ENCODE data around the gene GSTO2. TPM values are rescaled to one million over a fixed set of nuclear protein-coding genes. Genes with fewer than 3 reads are reported as not detected.

Gene GSTO2
- total and polyA plus RNA-seq, 2 donors (not counting 1 experiment from before 2014, with no cell fraction given) = 2.9 to 3.1 TPM

DNA sequence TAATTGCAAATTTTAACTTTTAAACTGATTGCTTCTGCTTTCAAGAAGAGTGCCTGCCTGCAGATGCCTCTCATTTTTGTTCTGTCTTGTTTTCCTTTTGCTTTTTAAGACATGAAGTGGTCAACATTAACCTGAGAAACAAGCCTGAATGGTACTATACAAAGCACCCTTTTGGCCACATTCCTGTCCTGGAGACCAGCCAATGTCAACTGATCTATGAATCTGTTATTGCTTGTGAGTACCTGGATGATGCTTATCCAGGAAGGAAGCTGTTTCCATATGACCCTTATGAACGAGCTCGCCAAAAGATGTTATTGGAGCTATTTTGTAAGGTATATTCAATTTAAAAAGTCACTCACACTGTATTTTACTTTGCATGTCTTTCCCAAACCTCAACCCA is 8.8 kb downstream of the GSTO2 start:
- no peaks in the 10 kb centered on the region for H3K79me2 ChIP-seq (ENCODE audit: control insufficient read depth, insufficient read depth, low read length)
- H3K4me2 ChIP-seq (ENCODE audit: extremely low read depth, insufficient read depth, low read length) = no peak overlapping the region
- no peaks in the 10 kb centered on the region for H3K36me3 ChIP-seq (ENCODE audit: control insufficient read depth, insufficient read depth, low read length)
- no peak overlapping the region for H2AFZ ChIP-seq (ENCODE audit: low read length)
- no peak overlapping the region for H3K27ac ChIP-seq (ENCODE audit: insufficient read depth, low read length)
- no peaks in the 10 kb centered on the region for H3K27me3 ChIP-seq (ENCODE audit: control insufficient read depth, insufficient read depth, low read length)
- H3K9me3 ChIP-seq (ENCODE audit: control insufficient read depth, insufficient read depth, low read depth, low read length) = no peaks in the 10 kb centered on the region
- no peak for DNase-seq (ENCODE audit: low read depth in 2 of 2)
- TF ChIP-seq EZH2 (IDR thresholded peaks at IDR 0.05; ENCODE audit: low read length, missing control alignments) = no peak
- TF ChIP-seq, protein P1, sequence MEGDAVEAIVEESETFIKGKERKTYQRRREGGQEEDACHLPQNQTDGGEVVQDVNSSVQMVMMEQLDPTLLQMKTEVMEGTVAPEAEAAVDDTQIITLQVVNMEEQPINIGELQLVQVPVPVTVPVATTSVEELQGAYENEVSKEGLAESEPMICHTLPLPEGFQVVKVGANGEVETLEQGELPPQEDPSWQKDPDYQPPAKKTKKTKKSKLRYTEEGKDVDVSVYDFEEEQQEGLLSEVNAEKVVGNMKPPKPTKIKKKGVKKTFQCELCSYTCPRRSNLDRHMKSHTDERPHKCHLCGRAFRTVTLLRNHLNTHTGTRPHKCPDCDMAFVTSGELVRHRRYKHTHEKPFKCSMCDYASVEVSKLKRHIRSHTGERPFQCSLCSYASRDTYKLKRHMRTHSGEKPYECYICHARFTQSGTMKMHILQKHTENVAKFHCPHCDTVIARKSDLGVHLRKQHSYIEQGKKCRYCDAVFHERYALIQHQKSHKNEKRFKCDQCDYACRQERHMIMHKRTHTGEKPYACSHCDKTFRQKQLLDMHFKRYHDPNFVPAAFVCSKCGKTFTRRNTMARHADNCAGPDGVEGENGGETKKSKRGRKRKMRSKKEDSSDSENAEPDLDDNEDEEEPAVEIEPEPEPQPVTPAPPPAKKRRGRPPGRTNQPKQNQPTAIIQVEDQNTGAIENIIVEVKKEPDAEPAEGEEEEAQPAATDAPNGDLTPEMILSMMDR (conservative IDR thresholded peaks at IDR 0.05 in 1 of 2, IDR thresholded peaks at IDR 0.05 in 1 of 2; ENCODE audit: low read depth in 1 of 2, low read length in 2 of 2) = no peak
- H3K4me1 ChIP-seq (ENCODE audit: control insufficient read depth, extremely low read depth, insufficient read depth, low read length) = peaks cover 14% of the 10 kb centered on the region
- H4K20me1 ChIP-seq (ENCODE audit: control insufficient read depth, extremely low read depth, insufficient read depth, low read length) = no peaks in the 10 kb centered on the region
- no peak overlapping the region for H3K9ac ChIP-seq (ENCODE audit: insufficient read depth, low read length)
- H3K4me3 ChIP-seq (replicated peaks in 1 of 4; ENCODE audit: control extremely low read depth in 1 of 4, insufficient read depth in 1 of 4, low read depth in 3 of 4, low read length in 4 of 4) = no peak overlapping the region

DNA sequence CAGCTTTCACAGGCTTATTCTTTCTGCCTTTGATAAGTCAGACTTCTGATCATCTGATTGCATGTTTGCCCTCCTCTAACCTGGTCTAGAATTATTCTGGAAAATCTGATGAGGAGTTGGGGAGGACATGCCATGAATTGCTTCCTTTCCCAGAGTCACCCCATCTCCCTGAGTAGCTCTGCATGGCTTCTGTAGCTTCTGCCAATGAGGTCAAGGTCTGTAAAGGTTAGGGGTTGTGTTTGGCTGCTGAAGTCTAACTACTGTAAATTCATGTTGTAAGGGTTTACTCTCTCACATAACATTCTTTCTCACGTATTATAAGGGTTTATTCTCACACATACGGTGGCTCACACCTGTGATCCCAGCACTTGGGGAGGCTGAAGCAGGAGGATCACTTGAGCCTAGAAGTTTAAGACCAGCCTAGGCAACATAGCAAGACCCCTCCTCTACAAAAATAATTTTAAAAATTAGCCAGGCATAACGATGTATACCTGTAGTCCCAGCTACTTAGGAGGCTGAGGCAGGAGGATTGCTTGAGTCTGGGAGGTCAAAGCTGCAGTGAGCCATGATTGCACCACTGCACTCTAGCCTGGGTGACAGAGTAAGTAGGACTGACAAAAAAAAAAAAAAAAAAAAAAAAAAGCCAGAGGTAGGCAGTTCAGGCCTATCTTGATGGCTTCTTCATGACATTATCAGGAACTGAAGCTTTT is 10.7 kb downstream of the GSTO2 start:
- Histone ChIP-seq H3K36me3 (ENCODE audit: control insufficient read depth, insufficient read depth, low read length) (no peaks in the 10 kb centered on the region), H3K9me3 (ENCODE audit: control insufficient read depth, insufficient read depth, low read depth, low read length) (no peaks in the 10 kb centered on the region), H3K27me3 (ENCODE audit: control insufficient read depth, insufficient read depth, low read length) (no peaks in the 10 kb centered on the region), H4K20me1 (ENCODE audit: control insufficient read depth, extremely low read depth, insufficient read depth, low read length) (no peaks in the 10 kb centered on the region), H3K4me2 (ENCODE audit: extremely low read depth, insufficient read depth, low read length) (no peak overlapping the region), H3K4me1 (ENCODE audit: control insufficient read depth, extremely low read depth, insufficient read depth, low read length) (no peaks in the 10 kb centered on the region), H3K27ac (ENCODE audit: insufficient read depth, low read length) (no peak overlapping the region), H2AFZ (ENCODE audit: low read length) (no peak overlapping the region), H3K9ac (ENCODE audit: insufficient read depth, low read length) (no peak overlapping the region), H3K4me3 (replicated peaks in 1 of 4; ENCODE audit: control extremely low read depth in 1 of 4, insufficient read depth in 1 of 4, low read depth in 3 of 4, low read length in 4 of 4) (no peak overlapping the region), H3K79me2 (ENCODE audit: control insufficient read depth, insufficient read depth, low read length) (no peaks in the 10 kb centered on the region)
- TF ChIP-seq EZH2 (IDR thresholded peaks at IDR 0.05; ENCODE audit: low read length, missing control alignments) = no peak
- TF ChIP-seq, protein P1 (conservative IDR thresholded peaks at IDR 0.05 in 1 of 2, IDR thresholded peaks at IDR 0.05 in 1 of 2; ENCODE audit: low read depth in 1 of 2, low read length in 2 of 2) = no peak
- DNase-seq (ENCODE audit: low read depth in 2 of 2) = no peak

DNA sequence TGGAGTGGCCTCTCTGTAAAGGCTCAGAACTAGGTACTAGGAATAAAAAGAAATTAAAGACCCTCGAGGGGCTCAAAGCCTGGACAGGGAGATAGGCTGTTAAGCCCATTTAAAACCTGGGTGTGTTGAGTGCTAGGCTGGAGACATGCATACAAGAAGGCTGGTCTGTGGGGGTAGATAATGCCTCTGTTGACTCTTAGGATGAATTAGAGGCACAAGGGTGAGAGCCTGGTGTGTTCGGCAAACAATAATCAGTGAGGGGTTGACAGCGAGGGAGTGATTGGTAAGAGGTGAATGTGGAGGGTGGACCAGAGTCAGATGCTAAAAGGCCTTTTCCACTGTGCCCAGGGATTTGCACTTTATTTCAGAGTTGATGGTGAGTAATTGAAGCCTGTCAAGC is 12.7 kb downstream of the GSTO2 start:
- TF ChIP-seq, protein P1 (conservative IDR thresholded peaks at IDR 0.05 in 1 of 2, IDR thresholded peaks at IDR 0.05 in 1 of 2; ENCODE audit: low read depth in 1 of 2, low read length in 2 of 2) = no peak
- no peak for TF ChIP-seq EZH2 (IDR thresholded peaks at IDR 0.05; ENCODE audit: low read length, missing control alignments)
- Histone ChIP-seq H3K4me3 (replicated peaks in 1 of 4; ENCODE audit: control extremely low read depth in 1 of 4, insufficient read depth in 1 of 4, low read depth in 3 of 4, low read length in 4 of 4) (no peak overlapping the region), H3K27me3 (ENCODE audit: control insufficient read depth, insufficient read depth, low read length) (no peaks in the 10 kb centered on the region), H3K9me3 (ENCODE audit: control insufficient read depth, insufficient read depth, low read depth, low read length) (no peaks in the 10 kb centered on the region), H3K79me2 (ENCODE audit: control insufficient read depth, insufficient read depth, low read length) (no peaks in the 10 kb centered on the region), H4K20me1 (ENCODE audit: control insufficient read depth, extremely low read depth, insufficient read depth, low read length) (no peaks in the 10 kb centered on the region), H3K4me2 (ENCODE audit: extremely low read depth, insufficient read depth, low read length) (no peak overlapping the region), H3K27ac (ENCODE audit: insufficient read depth, low read length) (no peak overlapping the region), H3K4me1 (ENCODE audit: control insufficient read depth, extremely low read depth, insufficient read depth, low read length) (no peaks in the 10 kb centered on the region), H3K9ac (ENCODE audit: insufficient read depth, low read length) (no peak overlapping the region), H2AFZ (ENCODE audit: low read length) (no peak overlapping the region), H3K36me3 (ENCODE audit: control insufficient read depth, insufficient read depth, low read length) (no peaks in the 10 kb centered on the region)
- DNase-seq (ENCODE audit: low read depth in 2 of 2) = no peak

Data from fibroblast of lung (primary cell).